LHCN-M2 (cell line): Measurements from ENCODE around the gene DYNC1H1. TPM values are rescaled to one million over a fixed set of nuclear protein-coding genes. Genes with fewer than 3 reads are reported as not detected.
A peak's percentile ranks its signal among the peaks of the same experiment; 100 is the strongest.

Experiments used
- DNase-seq: peaks from one replicate; pipeline ENCODE4 v3.0.0-alpha.2; 2012; ENCODE audit warnings: low read depth
- total RNA-seq: library from RNA; depleted of rRNA; stranded (reverse); fragments of >200 nt; gene quantifications from 2 replicates; pipeline ENCODE4 v1.2.3, GENCODE V29; 2014

The DYNC1H1 gene
- total RNA-seq, 1 experiment from 2014 or later, result 453 TPM

- no peak for DNase-seq
Measured at GRCh38 chr14:101944451-101944850, 19.9 kb upstream of the DYNC1H1 start.

GRCh38 chr14:101945171-101945570 lies 19.2 kb upstream of the DYNC1H1 start:
- no peak for DNase-seq

DNA sequence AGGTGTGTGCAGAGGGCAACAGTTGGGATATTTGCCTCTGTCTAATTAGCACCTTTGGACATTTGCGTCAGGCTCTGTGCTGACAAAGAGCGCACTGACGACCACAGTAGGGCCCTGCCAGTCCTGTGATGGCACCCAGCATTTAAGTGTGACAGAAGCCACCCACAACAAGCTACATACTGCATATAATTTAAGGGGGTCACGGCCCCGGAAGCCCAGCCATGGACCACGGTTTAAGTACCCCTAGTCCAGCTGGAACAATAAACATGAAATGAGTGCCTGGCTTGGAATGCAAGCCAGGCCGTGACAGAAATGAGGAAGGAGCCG lies 16.8 kb upstream of the DYNC1H1 start:
- DNase-seq, result no peak

DNA sequence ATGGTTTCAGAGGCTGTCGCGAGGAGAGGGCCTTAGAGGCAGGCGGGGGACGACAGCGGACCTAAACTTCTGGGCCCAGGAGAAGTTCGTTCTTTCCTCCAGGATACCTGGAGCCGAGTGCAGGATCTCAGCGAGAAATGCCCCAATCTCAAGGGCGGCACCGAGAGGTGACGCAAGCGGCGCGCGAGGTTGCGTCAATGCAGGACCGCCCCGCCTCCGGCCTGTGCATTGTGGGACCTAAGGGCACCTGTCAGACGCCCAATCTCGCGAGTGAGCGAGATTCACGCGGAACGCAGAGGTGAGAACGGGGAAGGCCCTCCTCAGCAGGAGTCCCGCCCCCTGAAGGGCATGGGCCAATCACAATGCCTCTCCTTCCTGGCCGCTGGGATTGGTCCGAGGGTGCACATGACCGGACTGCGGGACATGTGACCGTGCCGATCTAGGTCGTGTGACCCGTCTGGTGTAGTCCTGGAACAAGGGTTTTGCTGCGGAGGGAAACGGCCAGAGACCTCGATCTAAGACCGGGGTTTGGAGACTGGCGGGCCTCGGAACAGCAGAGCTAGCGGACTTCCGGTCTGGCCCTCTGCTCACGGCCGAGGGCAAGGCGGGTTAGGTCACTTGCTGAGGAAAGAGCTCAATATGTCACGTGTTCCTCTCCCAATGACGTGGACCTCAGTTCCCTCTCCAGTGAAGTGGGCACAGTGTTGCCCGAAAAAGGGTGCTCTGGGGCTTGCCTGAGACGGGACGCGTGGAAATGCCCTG lies 16.3 kb upstream of the DYNC1H1 start:
- peak; percentile 100 for DNase-seq

DNA sequence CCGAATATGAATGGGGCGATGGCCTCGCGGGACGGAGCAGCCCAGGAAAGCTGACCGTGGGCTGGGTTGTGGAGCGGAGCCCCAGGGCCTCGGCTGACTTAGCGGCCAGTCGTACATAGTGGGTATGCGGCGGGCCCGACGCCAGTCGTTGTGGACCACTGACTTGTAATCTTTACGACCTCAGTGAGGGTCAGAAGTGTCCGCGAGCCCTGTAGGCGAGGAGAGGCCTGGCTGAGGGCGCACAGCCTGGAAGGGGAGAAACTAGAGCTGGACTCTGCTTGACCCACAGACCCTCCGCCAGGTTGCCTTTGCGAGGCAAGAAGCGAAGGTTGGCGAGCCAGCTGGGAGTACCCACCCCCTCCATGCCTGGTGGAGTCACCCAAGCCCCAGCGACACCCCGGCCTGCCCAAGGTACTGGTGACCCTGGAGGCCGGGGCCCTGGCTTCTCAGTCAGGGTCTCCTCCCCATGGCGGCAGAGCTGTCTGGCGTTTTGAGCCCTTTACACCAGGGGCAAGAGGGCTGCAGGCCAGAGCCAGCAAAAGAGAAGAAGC lies 15.6 kb upstream of the DYNC1H1 start:
- DNase-seq, result no peak

GRCh38 chr14:101950100-101950499 lies 14.3 kb upstream of the DYNC1H1 start:
- no peak for DNase-seq

DNA sequence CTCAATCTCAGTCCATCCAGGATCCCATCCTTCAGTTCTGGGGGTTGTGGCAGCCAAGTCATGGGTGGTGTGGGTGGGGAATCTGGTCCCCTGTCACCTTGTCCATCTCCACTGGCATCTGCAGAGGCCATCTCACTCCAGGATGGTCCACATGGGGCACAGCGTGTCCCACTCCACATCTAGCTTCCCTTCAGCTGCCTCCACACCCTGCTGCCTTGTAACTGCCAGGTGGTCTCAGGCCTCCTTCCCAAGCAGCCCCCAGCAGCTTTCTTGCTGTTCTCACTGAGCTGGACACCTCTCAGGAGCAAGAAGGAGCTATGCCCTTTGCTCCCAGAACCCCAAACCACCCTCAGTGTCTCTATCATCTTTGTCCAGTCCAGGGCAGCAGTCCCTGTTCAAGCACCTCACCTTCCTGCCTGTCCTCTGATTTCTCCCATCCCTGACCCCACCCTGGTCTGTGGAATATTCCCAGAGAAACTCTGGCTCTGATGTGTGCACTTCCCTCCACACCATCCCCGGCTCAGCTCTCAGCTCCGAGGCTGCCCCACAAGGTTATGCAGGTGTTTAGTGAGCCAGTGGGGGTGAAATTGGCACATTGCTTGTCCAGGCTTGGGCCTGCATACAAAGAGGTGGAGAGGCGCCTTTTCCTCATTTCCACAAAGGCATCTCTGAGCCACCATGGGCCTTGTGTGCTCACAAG lies 13.7 kb upstream of the DYNC1H1 start:
- no peak for DNase-seq

DNA sequence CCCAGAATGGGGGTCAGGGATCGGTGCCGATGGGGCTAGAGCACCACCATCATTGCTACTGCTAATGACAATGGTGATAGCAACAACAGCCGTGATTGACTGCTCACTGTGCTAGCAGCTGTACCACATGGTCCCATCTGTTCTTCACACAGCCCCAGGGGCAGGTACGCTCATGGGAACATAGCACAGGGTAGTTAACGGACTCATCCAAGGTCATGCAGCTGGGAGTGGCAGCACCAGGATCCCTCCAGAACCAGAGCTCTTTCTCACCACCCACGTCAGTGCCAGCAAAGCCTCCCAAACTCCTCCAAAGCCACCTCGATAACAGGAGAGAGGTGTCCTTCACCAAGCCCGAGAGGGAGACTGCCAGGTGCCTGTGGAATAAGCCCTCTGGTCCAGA lies 11.2 kb upstream of the DYNC1H1 start:
- no peak for DNase-seq

GRCh38 chr14:101954501-101954900 lies 9.9 kb upstream of the DYNC1H1 start:
- DNase-seq, result no peak

- no peak for DNase-seq
Measured at GRCh38 chr14:101955695-101956161, 8.6 kb upstream of the DYNC1H1 start.

DNA sequence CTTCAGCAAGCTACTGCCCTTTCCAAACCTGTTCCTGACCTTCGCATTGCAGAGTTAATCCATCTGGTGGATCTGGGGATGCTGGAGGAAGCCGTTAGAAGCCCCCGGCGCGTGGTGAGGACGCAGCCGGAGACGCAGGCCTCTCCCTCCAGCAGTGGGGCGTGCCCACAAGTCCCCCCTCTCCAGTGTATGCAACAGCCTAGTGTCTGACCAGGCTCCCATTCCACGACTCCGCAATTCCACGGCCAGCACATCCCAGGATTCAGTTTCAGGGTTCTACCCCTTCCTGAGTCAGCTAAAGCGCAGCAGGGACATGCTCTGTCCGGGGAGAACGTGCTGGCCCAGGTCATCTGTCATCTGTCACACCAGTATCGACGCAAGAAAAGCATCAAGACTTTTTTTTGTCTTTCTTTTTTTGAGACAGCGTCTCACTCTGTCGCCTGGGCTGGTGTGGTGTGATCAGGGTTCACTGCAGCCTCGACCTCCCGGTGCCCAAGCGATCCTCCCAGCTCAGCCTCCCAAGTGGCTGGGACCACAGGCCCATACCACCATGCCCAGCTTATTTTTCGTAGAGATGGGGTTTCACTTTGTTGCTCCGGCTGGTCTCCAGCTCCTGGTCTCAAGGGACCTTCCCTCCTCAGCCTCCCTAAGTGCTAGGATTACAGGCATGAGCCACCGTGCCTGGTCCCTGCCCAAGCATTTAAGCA lies 8.0 kb upstream of the DYNC1H1 start:
- DNase-seq, result no peak

GRCh38 chr14:101957406-101958234 lies 6.8 kb upstream of the DYNC1H1 start:
- DNase-seq, result no peak

DNA sequence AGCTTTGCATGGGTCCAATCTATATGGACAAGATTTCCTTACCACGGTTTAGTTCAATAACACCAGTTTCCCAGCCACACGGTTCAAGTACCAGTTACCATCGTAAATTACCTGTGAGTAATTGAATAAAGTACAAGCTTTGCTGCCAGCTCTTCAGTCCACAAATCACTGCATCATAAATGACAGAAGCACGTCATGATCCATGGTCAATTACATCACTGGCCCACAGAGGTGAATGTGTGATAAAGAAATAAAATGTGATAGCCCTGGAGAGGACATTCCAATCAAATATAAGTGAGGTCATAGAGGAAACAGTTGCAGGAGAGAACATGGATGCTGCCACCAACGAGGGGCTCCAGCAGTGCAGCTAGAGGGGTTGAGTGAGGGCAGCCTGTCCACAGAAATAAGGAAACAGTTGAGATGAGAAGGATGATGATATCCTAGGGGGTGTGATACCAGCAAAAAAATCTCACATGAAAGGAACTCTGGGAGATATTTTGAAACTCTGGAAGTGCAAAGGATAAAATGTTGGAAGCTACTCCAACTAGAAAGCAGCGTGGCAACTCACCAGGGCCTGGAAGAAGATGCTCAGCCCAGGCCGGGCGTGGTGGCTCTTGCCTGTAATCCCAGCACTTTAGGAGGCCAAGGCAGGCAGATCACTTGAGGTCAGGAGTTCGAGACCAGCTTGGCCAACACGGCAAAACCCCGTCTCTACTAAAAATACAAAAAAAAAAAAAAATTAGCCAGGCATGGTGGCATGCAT lies 5.8 kb upstream of the DYNC1H1 start:
- no peak for DNase-seq

DNA sequence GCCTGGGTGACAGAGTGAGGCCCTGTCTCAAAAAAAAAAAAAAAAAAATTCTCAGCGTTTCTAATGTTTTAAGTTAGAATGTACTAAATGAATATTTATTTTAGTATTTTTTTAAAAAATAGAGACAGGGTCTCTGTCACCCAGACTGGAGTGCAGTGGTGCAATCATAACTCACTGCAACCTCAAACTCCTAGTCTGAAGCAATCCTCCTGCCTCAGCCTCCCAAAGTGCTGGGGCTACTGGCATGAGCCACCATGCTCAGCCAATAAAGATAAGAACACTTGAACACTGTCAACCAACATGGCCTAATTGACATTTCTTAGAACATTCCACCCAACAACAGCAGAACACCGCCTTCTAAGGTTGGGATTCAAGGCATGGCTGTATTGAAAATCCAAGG lies 5.1 kb upstream of the DYNC1H1 start:
- no peak for DNase-seq

DNA sequence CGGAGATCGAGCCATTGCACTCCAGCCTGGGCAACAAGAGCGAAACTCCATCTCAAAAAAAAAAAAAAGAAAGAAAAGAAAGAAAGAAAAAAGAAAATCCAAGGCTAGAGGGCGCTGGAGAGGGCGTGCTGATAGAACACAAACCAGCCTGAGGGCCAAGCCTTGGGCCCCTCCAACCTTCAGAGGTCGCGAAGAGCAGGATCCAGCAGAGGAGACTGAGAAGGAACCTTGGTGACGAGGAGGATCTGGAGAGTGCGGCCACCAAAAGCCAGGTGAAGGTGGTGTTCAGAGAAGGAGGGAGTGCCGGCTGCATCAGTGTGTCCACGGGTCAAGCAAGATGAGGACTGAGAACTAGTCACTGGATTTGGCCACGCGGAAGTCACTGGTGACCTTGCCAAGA lies 4.1 kb upstream of the DYNC1H1 start:
- peak; percentile 37 for DNase-seq

DNA sequence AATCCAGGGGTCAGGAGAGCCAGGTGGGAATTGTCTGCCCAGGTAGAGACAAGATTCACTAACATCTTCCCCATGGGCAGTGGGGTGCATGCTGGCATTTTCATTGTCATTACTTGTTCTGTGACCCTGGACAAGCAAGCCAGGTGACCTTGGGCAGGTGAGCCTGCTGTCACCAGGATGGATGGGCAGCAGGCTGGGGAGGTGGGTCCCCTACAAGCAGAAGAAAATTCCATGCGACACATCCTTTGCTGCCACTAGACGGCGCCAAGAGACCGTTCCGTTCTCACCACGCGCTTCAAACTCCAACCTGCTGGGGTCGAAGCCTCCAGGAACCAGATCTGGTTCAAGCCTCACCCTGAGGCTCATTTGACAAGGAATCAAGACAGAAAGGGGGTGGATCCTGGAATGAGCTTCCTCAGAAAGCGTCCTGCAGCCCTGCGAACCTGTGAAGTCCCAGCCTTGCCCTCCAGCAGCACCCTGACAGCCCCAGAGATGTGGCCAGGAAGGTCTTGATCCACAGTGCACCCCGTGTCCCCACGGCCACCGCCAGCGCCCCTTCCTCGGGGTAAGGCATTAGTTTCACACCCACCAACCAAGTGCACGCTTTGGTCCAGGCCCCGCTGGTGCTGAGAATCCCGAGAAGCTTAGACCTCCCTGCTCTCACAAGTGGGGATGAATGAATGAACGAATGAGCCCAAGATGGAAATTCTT lies 3.2 kb upstream of the DYNC1H1 start:
- DNase-seq, result peak; percentile 75

DNA sequence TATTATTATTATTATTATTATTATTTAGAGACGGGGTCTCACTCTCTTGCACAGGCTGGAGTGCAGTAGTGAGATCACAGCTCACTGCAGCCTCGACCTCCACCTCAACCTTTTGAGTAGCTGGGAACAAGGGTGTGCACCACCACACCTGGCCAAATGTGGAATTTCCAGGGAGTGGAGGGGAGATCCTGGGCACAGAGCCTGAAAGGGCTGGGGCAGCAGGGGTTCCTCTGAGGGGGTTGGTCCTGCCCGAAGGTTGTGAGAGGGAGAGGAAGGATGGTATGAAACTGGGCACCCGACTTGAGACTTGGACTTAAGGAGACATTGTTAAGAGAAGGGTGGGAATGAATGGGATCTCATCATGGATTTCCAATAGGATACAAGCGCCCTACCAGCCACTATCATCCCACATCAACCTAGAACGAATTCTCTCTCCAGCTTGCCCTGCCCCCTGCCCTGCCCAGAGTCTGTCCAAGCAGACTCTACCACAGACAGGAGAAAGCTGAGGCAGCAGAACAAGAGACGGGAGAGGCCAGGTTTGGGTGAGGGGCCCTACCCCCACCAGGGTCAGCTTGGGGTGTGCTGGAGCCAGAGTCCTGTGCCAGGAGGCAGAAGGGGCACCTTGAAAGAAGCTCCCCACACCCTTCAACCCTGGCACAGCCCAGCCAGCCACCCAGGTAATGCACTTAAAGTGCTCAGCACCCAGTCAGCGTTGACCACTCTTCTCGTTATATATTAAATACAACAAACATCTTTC lies 2.4 kb upstream of the DYNC1H1 start:
- no peak for DNase-seq

GRCh38 chr14:101962503-101962874 lies 1.9 kb upstream of the DYNC1H1 start:
- peak; percentile 87 for DNase-seq

GRCh38 chr14:101963052-101963451 lies 1.3 kb upstream of the DYNC1H1 start:
- DNase-seq, result no peak
